NT2/D1 (cell line): Measurements from ENCODE around the gene FAM234B.

Experiments used
- YY1 ChIP-seq: IDR thresholded peaks from 2 replicates; pipeline ENCODE4 v1.6.1; 2011; ENCODE audit not compliant: insufficient read length, insufficient read depth
- ZNF274 ChIP-seq: IDR thresholded peaks from 2 replicates; pipeline ENCODE4 v1.6.1; 2011; ENCODE audit warnings: mild to moderate bottlenecking, low read depth, low read length

GRCh38 chr12:13067322-13067721 lies 23.1 kb downstream of the FAM234B start:
- TF ChIP-seq YY1 (no peak), ZNF274 (no peak)
